Stomach (tissue), 9 donors: ENCODE measurements around the gene LDB2. TPM values are rescaled to one million over a fixed set of nuclear protein-coding genes. Genes with fewer than 3 reads are reported as not detected.
"Not testable (repeated sequence)": the region's sequence is repeated elsewhere in the genome, so short reads cannot be mapped to it uniquely, and the experiment has no call there.

ENCODE experiments used
- DNase-seq, 2 donors: peaks; one replicate each; pipeline versions ENCODE4 v3.0.0 to v3.0.0-alpha.2; 2013 to 2019
- H3K27ac ChIP-seq, 5 donors: fragments of 200-600 bp in 4 of 5; sonication (generic) in 4 of 5; one replicate each; pipeline ENCODE4 v1.5.1; 2013 to 2019; ENCODE audit warnings: mild to moderate bottlenecking in 1 of 5, moderate library complexity in 1 of 5
- H3K27me3 ChIP-seq, 3 donors: fragments of 200-600 bp; sonication (generic); one replicate each; pipeline ENCODE4 v1.5.1; 2017 to 2019; ENCODE audit warnings: mixed run types in 1 of 3
- H3K36me3 ChIP-seq, 4 donors: fragments of 200-600 bp; sonication (generic); 1 replicate in 3 of 4; 2 replicates in 1 of 4; pipeline ENCODE4 v1.5.1; 2016 to 2019
- H3K4me1 ChIP-seq, 4 donors: fragments of 200-600 bp; sonication (generic); one replicate each; pipeline ENCODE4 v1.5.1; 2016 to 2019
- H3K4me3 ChIP-seq, 4 donors: fragments of 200-600 bp; sonication (generic) in 3 of 4; one replicate each; pipeline ENCODE4 v1.5.1; 2016 to 2019; ENCODE audit warnings: mild to moderate bottlenecking in 1 of 4
- H3K9me3 ChIP-seq, 4 donors: fragments of 200-600 bp; sonication (generic); one replicate each; pipeline ENCODE4 v1.5.1; 2016 to 2019
- CTCF ChIP-seq, 7 experiments: fragments of 450-650 bp in 4 of 7; fragments of 200-600 bp in 3 of 7; sonication (generic) in 3 of 7; IDR thresholded peaks; one replicate each; pipeline ENCODE4 v1.5.1; 2016 to 2019; ENCODE audit warnings: antibody characterized with exemption in 7 of 7, control low read depth in 2 of 7, mild to moderate bottlenecking in 1 of 7
- EP300 ChIP-seq: sonication (generic); formaldehyde crosslinking; IDR thresholded peaks from one replicate; pipeline ENCODE4 v1.6.1; 2017; ENCODE audit warnings: antibody characterized with exemption
- POLR2A ChIP-seq, 4 donors: fragments of 450-650 bp; IDR thresholded peaks; one replicate each; pipeline ENCODE4 v1.6.1; 2016; ENCODE audit warnings: antibody characterized with exemption in 4 of 4, control low read depth in 2 of 4, mild to moderate bottlenecking in 1 of 4, moderate library complexity in 1 of 4
- POLR2AphosphoS5 ChIP-seq, 3 donors: sonication (generic); formaldehyde crosslinking; IDR thresholded peaks; one replicate each; pipeline ENCODE4 v1.6.1; 2016; ENCODE audit warnings: antibody characterized with exemption in 3 of 3
- WGBS, 5 donors: extraction: QIAGEN DNeasy Blood & Tissue Kit in 3 of 5; methylation state at CpG; one replicate each; pipeline versions ENCODE4 v1.1.5 to v1.1.7; 2013 to 2018; 5-methylcytosine and 5-hydroxymethylcytosine counted together
- intact Hi-C: fragments of 100-400 bp; cut with DNase I; formaldehyde crosslinking; loops from one replicate; pipeline ENCODE4 v1.15.1; 2023; ENCODE audit warnings: low total_unique reads
- polyA plus RNA-seq, 3 donors: library from polyadenylated mRNA; stranded (reverse); fragments of 200-250 nt; gene quantifications; one replicate each; pipeline ENCODE4 v1.2.3, GENCODE V29; 2013
- total RNA-seq, 5 donors: library from RNA; depleted of rRNA; stranded (reverse); fragments of >200 nt; gene quantifications; one replicate each; pipeline versions ENCODE4 v1.1.0 to v1.2.3, GENCODE V29; 2014 to 2016
- donor health status: healthy with polysubstance abuse.
- donor health status: Bipolar disorder and iron deficiency.
- donor health status: healthy.

The LDB2 gene
- total and polyA plus RNA-seq, 8 donors, result 6.2 to 63.3 (median 12.8) TPM

GRCh38 chr4:16931339-16932305 lies 33.2 kb upstream of the LDB2 start:
- Histone ChIP-seq H3K27ac (no peak overlapping the region), H3K36me3 (no peaks in the 10 kb centered on the region), H3K27me3 (no peaks in the 10 kb centered on the region), H3K9me3 (no peaks in the 10 kb centered on the region), H3K4me1 (no peaks in the 10 kb centered on the region), H3K4me3 (no peak overlapping the region)
- WGBS, 5 donors, result 76 to 81% (median 79%) methylated on average over 5 of the region's 5 CpGs
- TF ChIP-seq POLR2AphosphoS5 (IDR thresholded peaks at IDR 0.05) (no peak), EP300 (no peak), POLR2A (IDR thresholded peaks at IDR 0.05) (no peak), CTCF (IDR thresholded peaks at IDR 0.05) (no peak)
- intact Hi-C loops, result no loop called here
- peak in 1 of 2 donors; percentile 48 for DNase-seq

- no peaks in the 10 kb centered on the region for H3K4me1 ChIP-seq
- H3K27ac ChIP-seq, result no peak overlapping the region
- 40 to 74% (median 57%) methylated on average over 1 of the region's 1 CpG for WGBS, 5 donors
- H3K36me3 ChIP-seq, result no peaks in the 10 kb centered on the region
- intact Hi-C loops, result no loop called here
- no peak overlapping the region for H3K4me3 ChIP-seq
- H3K9me3 ChIP-seq, result no peaks in the 10 kb centered on the region
- TF ChIP-seq CTCF (IDR thresholded peaks at IDR 0.05), result no peak
- no peak for TF ChIP-seq EP300
- TF ChIP-seq POLR2A (IDR thresholded peaks at IDR 0.05), result no peak
- no peak for TF ChIP-seq POLR2AphosphoS5 (IDR thresholded peaks at IDR 0.05)
- no peak for DNase-seq
- no peaks in the 10 kb centered on the region for H3K27me3 ChIP-seq
These were observed 27.8 kb upstream of the LDB2 start for GRCh38 chr4:16926214-16926613.

- H3K27ac ChIP-seq, H3K9me3 ChIP-seq, intact Hi-C loops, DNase-seq, H3K36me3 ChIP-seq, H3K27me3 ChIP-seq, H3K4me1 ChIP-seq, H3K4me3 ChIP-seq: not testable (repeated sequence)
- 92 to 97% (median 95%) methylated on average over 4 of the region's 4 CpGs for WGBS, 5 donors
These were observed 20.3 kb upstream of the LDB2 start for GRCh38 chr4:16918716-16919115.

- H3K27me3 ChIP-seq, result no peaks in the 10 kb centered on the region
- no peak overlapping the region for H3K27ac ChIP-seq
- WGBS, 5 donors, result 48 to 64% (median 63%) methylated on average over 13 of the region's 13 CpGs
- H3K36me3 ChIP-seq, result no peaks in the 10 kb centered on the region
- intact Hi-C loops, result no loop called here
- TF ChIP-seq POLR2AphosphoS5 (IDR thresholded peaks at IDR 0.05), result no peak
- TF ChIP-seq POLR2A (IDR thresholded peaks at IDR 0.05), result no peak
- TF ChIP-seq EP300, result no peak
- TF ChIP-seq CTCF (IDR thresholded peaks at IDR 0.05), result peak in 5 of 7 experiments; percentile 71 to 87 (median 75)
- H3K4me3 ChIP-seq, result no peak overlapping the region
- no peaks in the 10 kb centered on the region for H3K9me3 ChIP-seq
- no peaks in the 10 kb centered on the region for H3K4me1 ChIP-seq
- peak; percentile 77 for DNase-seq
These were observed 18.4 kb upstream of the LDB2 start for GRCh38 chr4:16916719-16917337.
